MV-4-11 (cell line): ENCODE results near the gene LPAR1.

Experiments used
- DNase-seq: peaks from one replicate; lab custom pipeline; 2025; lab: John Stamatoyannopoulos, UW

The LPAR1 gene

GRCh38 chr9:110951805-110952539 is 86.3 kb downstream of the LPAR1 start:
- DNase-seq: peak; percentile 15

DNA sequence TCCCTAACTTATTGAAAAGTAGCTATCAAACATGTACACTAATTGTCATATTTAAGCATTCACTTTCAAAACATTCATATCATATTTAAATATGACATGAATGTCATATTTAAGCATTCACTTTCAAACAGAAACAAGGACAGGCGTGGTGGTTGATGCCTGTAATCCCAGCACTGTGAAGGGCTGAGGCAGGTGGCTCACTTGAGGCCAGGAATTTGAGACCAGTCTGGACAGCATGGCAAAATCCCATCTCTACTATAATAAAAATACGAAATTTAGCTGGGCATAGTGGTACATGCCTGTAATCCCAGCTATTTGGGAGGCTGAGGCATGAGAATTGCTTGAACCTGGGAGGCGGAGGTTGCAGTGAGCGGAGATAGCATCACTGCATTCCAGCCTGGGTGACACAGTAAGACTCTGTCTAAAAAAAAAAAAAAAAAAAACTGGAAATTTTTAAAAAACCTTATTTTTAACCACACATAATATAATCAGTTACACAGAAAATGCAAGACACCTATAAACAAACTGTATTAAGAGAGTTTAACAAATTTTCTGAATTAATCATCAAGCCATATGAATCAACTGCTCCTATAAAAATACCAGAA is 88.1 kb downstream of the LPAR1 start:
- DNase-seq: no peak

DNA sequence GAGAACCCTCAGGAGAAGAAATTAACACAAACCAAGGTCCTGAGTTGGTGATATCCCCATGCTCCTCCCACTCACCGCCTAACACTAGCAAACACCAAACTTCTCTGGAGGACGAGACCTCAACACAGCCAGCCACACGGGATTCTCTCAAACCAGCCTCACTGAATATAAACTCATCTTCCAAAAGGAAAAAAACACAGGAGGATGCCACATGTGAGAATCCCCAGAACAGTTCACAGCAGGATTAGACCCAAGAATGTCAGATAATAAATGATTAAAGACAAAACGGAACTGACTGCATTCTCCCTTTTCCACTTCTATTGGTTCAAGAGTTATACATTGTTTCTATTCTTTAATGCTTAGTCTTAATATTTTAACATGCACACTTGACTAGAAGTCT is 89.2 kb downstream of the LPAR1 start:
- DNase-seq: no peak

GRCh38 chr9:110947491-110948044 is 90.7 kb downstream of the LPAR1 start:
- DNase-seq: no peak

GRCh38 chr9:110942522-110942921 is 95.7 kb downstream of the LPAR1 start:
- DNase-seq: no peak

GRCh38 chr9:110940951-110941557 is 97.2 kb downstream of the LPAR1 start:
- no peak for DNase-seq

DNA sequence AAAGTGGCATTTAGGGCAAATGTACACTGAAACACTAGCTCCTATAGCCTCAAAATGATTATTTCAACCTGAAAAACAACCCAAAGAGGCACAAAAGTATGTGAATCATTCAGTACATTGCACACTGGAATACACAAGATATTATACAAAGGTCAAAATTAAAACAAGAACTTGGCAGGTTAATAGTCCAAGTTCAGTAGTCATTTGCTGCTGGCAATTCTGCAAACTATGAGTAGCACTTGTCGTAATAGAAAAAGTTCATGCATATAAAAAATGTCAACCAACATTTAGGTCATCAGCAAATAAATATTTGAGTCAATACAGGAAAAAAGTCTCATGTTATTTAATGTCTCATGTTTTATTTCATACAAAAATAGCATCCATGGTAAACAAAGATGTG is 98.7 kb downstream of the LPAR1 start:
- DNase-seq: no peak

GRCh38 chr9:110939047-110939446 is 99.2 kb downstream of the LPAR1 start:
- DNase-seq: peak; percentile 87

DNA sequence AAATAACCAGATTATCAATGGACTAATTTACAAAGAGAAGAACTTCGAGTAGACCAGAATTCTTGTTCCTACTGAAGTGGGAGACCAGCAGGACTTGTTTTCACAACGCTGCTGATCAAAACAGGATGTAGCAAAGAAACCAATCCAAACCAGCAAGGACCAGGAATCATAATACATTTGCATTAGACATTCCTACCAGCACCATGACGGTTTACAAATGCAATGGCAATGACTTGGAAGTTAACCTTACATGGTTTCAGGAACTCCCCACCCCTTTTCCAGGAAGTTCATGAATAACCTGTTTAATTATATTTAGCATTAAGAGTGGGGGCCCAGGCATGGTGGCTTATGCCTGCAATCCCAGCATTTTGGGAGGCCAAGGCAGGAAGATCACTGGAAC is 100.0 kb downstream of the LPAR1 start:
- no peak for DNase-seq

DNA sequence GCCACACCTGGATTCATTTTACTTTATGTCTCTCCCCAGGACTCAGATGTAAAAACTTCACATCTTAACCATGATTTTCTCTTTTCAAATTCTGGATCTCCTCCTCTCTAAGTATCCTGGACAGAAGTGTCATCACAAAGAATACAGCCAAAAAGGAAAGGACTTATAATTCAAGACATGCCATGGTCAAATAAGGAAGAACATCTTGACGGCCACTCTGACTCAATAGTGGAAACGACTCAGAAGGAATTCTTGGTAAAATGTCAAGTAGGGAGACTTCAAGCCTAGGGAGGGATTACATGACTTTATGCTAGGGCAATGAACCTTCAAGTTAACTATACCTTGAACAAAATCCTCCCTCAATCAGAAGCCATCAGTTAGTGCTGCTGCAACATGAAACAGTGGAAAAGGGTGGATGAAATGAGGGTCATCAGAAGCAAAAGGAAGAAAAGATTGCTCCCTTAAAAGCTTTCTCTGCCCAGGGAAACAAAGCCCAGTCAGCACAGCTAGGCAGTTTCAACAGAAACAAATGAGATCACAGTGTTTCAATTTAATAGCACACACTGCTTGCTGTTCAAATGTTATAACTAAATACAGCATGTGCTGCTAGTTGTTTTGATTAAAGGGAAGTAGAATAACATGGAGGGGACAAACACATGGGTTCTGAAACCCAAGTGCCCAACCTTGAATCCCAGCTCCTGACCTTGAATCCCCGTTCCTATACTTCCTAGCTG is 101.4 kb downstream of the LPAR1 start:
- peak; percentile 44 for DNase-seq

DNA sequence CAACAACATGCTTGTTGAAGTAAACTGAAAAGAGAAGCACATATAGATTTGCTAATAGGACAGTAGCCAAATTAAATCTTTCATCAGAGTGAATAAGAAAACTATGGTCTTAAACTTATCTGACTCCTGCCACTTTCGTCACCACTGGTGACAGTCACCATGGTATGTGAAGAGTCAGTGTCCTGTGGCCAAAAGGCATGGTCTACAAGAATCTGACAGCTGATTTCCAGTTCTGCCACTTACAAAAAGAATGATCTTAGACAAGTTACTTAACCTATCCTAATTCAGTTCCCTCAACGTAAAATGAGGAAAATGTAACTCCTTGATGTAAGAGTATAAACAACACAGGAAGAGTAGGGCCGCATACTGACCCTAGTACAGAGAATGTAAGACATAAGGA is 102.0 kb downstream of the LPAR1 start:
- no peak for DNase-seq

DNA sequence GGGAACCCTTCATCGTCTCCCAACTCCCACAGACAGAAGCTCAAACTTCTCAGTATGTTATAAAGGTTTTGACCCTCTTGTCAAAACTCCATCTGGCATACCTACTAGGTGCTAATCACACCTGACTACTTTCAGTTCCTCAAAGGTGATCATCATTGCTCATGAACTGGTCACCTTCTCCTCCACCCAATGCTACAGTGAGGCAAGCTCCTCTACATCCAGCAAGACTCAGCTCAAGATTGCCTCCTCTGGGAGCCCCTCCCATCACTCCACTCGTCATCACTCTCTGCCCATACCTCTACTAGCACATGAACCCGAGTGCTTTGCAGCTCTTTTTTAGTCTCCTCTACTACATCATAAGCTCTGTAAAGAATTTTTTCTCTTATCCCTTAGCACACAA is 102.4 kb downstream of the LPAR1 start:
- no peak for DNase-seq

DNA sequence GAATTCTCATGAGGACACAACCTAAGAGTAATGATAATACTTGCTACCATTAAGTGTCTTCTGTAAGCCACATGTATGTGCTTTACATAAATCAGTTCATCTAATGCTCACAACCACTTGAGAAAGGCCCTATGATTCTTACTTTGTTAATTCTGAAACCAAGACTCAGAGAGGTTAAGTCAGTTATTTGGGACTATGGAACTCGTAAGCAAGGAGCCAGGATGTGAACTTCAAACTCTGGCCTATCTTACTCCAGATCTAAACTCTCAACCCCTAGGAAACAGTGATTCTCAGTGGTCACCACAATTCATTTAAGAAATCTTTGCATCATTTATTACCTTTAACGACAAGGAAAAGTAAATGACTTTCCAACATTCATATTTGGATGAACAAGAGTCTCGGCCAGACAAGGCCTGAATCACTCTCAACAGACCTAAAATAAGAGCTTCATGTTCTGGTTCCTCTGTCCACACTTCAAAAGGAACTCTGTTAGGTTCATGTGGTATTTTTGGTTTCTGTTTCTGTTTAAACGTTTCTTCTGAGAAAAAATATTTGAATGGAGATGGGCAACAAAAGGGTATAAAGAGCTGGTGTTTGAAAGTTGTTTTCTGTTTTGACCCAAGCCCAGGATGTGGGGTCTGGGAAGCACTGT is 104.8 kb downstream of the LPAR1 start:
- peak; percentile 63 for DNase-seq

DNA sequence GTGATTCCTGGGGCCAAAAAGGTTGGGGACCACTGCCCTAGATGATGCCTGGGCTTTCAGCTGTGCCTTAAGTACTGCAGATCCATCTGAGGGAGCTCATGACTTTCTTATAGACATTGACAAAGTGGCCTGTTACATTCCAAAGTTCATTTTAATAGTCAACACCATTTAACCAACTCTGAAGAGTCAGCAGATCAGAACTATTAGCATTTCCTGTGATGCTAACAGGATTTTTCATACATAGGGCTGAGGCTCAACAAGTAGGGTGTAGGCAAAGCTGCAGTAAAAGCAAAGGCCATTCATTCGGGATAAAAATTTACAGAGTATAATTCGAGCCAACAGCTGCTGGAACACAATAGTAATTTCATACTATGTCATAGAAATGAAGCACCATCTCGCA is 105.4 kb downstream of the LPAR1 start:
- DNase-seq: no peak

DNA sequence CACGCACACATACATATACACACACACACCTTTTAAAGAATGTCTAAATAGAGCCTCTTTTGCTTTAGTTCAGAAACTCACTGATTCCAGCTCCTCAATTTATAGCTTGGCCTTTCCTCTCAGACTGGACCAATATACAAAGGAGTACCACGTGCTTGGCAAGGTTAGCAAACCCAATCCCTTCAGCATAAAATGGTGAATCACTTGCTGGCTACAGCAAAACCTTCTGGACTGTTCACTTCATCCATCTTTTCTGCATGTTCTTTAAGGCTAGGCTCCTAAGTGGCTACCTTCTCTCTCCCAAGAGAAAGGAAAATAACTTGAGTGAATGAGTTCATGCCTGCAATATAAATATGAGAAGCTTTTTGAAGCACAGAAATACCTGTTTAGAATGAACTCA is 109.7 kb downstream of the LPAR1 start:
- no peak for DNase-seq

DNA sequence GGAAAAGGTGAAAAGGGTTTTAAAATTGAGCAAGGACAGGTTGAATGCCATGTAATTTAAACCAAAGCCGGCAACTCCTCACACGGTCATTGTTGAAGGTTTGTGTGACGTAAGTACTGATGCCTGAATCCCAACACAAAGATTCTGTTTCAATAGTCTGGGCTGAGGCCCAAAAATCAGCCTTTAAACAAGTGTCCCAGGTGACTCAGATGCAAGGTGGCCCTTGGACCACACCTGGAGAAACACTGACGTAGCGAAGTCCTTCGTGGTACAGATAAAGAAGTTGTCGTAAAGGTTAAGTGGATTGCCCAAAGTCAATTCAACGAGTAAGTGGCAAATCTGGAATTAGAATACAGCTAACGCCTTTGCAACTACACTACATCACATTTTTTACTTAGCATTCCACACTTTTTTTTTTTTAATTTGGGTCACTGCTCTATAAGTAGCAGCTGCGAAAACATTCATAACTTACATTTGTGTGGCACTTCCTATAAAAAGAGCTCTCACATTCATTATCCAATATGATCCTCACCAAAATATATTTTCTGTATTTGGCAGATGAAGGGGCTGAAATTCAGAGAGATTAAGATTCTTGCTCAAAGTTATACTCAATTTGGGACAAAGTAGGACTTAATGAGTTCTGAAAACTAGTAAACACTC is 111.3 kb downstream of the LPAR1 start:
- no peak for DNase-seq

DNA sequence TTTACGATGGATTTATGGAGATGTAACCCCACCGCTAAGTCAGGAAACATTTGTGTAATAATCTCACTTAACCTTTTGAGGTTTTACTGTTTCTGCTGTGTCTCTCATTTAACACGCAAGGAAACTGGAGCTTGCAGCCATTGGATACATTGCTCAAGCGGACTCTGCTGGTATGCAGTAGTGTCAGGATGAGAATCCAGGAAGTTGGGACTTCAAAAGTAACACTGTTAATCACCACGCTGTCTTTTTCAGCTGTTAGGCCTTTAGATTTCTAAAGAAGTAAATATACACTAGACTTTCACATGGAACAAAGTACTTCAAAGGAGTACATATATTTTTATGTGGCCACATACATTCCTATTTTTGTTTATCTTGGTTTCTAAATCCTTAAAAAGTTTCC is 114.7 kb downstream of the LPAR1 start:
- peak; percentile 84 for DNase-seq

GRCh38 chr9:110922145-110922544 is 116.1 kb downstream of the LPAR1 start:
- DNase-seq: no peak

- DNase-seq: no peak
These were observed 116.6 kb downstream of the LPAR1 start for GRCh38 chr9:110921705-110922104.

GRCh38 chr9:110919609-110920008 is 118.7 kb downstream of the LPAR1 start:
- peak; percentile 76 for DNase-seq

- no peak for DNase-seq
These were observed 119.2 kb downstream of the LPAR1 start for GRCh38 chr9:110919050-110919435.
